Prostate gland (tissue), 2 donors: ENCODE measurements around the gene PTPRA. TPM values are rescaled to one million over a fixed set of nuclear protein-coding genes. Genes with fewer than 3 reads are reported as not detected.
"Not testable (repeated sequence)": the region's sequence is repeated elsewhere in the genome, so short reads cannot be mapped to it uniquely, and the experiment has no call there.

Source experiments
- DNase-seq: peaks from one replicate; pipeline ENCODE4 v3.0.0-alpha.2; 2019; ENCODE audit warnings: low spot score
- H3K27ac ChIP-seq, 2 donors: fragments of 200-600 bp; sonication (generic); 2 replicates each; pipeline ENCODE4 v1.5.1; 2017 to 2019
- H3K27me3 ChIP-seq: fragments of 200-600 bp; sonication (generic); replicated peaks from 2 replicates; pipeline ENCODE4 v1.5.1; 2019; ENCODE audit not compliant: insufficient read depth
- H3K36me3 ChIP-seq, 2 donors: fragments of 200-600 bp; sonication (generic); 1 replicate in 1 of 2; 2 replicates in 1 of 2; pipeline versions ENCODE4 v1.5.1 to v1.8.1; 2017 to 2019
- H3K4me1 ChIP-seq: fragments of 200-600 bp; sonication (generic); replicated peaks from 2 replicates; pipeline ENCODE4 v1.5.1; 2019
- H3K4me3 ChIP-seq, 2 donors: fragments of 200-600 bp; sonication (generic); 2 replicates each; pipeline ENCODE4 v1.5.1; 2017 to 2019
- H3K9me3 ChIP-seq: fragments of 200-600 bp; sonication (generic); 2 replicates; pipeline ENCODE4 v1.5.1; 2017
- POLR2A ChIP-seq: fragments of 450-650 bp; IDR thresholded peaks from one replicate; pipeline ENCODE4 v1.6.1; 2016; ENCODE audit warnings: antibody characterized with exemption, mild to moderate bottlenecking
- POLR2AphosphoS5 ChIP-seq: sonication (generic); formaldehyde crosslinking; IDR thresholded peaks from one replicate; pipeline ENCODE4 v1.6.1; 2017; ENCODE audit warnings: antibody characterized with exemption
- WGBS: methylation state at CpG from one replicate; pipeline ENCODE4 v1.1.5; 2018; 5-methylcytosine and 5-hydroxymethylcytosine counted together
- intact Hi-C: fragments of 100-400 bp; cut with DNase I; formaldehyde crosslinking; loops from one replicate; pipeline ENCODE4 v1.14.2; 2022
- total RNA-seq, 2 donors: library from RNA; depleted of rRNA; stranded (reverse); fragments of >200 nt; gene quantifications; one replicate each; pipeline ENCODE4 v1.1.0, GENCODE V29; 2016
- TF ChIP-seq, protein P1 (sequence below), 4 experiments: fragments of 200-600 bp in 2 of 4; fragments of 450-650 bp in 2 of 4; sonication (generic) in 2 of 4; IDR thresholded peaks; 1 replicate in 3 of 4; 2 replicates in 1 of 4; pipeline ENCODE4 v1.5.1; 2016 to 2019; ENCODE audit warnings: antibody characterized with exemption in 4 of 4, mild to moderate bottlenecking in 2 of 4, moderate library complexity in 2 of 4

The PTPRA gene
- total RNA-seq, 2 donors from 2014 or later: 57.7 to 83.6 TPM

DNA sequence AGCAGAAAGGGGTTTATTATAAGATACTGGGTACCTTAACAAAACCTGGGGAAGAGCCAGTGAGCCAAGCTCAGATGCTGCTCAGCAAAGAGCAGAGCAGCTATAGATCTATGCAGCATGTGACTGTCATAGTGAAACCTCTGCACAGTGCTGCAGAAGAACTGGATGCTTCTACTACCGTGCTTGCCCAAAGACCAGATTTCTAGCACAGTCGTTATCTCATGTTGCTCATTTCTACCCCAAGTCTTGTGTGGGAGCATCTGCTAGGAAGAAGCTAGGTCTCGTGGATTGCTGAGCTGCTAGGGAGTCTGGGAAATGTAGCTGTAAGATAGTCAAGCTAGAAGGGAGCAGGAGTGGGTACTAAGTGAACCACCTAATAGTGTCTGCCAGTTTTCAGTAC lies 138.5 kb downstream of the PTPRA start:
- H3K9me3 ChIP-seq: no peaks in the 10 kb centered on the region
- TF ChIP-seq, protein P1, sequence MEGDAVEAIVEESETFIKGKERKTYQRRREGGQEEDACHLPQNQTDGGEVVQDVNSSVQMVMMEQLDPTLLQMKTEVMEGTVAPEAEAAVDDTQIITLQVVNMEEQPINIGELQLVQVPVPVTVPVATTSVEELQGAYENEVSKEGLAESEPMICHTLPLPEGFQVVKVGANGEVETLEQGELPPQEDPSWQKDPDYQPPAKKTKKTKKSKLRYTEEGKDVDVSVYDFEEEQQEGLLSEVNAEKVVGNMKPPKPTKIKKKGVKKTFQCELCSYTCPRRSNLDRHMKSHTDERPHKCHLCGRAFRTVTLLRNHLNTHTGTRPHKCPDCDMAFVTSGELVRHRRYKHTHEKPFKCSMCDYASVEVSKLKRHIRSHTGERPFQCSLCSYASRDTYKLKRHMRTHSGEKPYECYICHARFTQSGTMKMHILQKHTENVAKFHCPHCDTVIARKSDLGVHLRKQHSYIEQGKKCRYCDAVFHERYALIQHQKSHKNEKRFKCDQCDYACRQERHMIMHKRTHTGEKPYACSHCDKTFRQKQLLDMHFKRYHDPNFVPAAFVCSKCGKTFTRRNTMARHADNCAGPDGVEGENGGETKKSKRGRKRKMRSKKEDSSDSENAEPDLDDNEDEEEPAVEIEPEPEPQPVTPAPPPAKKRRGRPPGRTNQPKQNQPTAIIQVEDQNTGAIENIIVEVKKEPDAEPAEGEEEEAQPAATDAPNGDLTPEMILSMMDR (IDR thresholded peaks at IDR 0.05): no peak
- no peak for TF ChIP-seq POLR2A
- TF ChIP-seq POLR2AphosphoS5: no peak
- intact Hi-C loops: no loop called here
- no peaks in the 10 kb centered on the region for H3K27me3 ChIP-seq
- H3K4me1 ChIP-seq: no peaks in the 10 kb centered on the region
- no peak overlapping the region for H3K4me3 ChIP-seq
- no peak for DNase-seq
- H3K36me3 ChIP-seq: no peaks in the 10 kb centered on the region
- no peak overlapping the region for H3K27ac ChIP-seq
- whole genome bisulfite sequencing: 90% methylated on average over 3 of the region's 3 CpGs

DNA sequence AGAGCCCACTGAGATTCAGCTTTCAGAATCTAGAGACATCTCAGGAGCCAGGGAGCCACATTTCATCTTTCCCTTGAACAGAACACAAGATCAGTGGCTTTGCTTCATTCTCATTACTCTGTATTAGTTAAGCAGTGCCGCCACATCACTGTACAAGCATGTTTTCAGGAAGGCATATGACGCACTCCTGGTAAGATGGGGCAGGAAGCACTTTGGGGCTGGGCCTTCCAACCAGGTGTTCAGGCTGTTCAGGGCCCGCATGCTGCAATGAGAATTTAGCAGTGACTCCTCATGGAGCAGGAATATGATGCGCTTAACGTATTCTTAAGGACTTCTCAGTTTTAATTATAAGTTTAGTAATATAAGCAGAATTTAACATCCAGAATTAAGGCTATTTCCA lies 140.5 kb downstream of the PTPRA start:
- no peaks in the 10 kb centered on the region for H3K4me1 ChIP-seq
- intact Hi-C loops: no loop called here
- no peak for DNase-seq
- no peaks in the 10 kb centered on the region for H3K27me3 ChIP-seq
- TF ChIP-seq POLR2AphosphoS5 (no peak), POLR2A (no peak)
- TF ChIP-seq, protein P1 (IDR thresholded peaks at IDR 0.05): no peak
- H3K9me3 ChIP-seq: no peaks in the 10 kb centered on the region
- H3K36me3 ChIP-seq: no peaks in the 10 kb centered on the region
- H3K4me3 ChIP-seq: no peak overlapping the region
- over 99% methylated on average over 5 of the region's 5 CpGs for WGBS
- no peak overlapping the region for H3K27ac ChIP-seq

DNA sequence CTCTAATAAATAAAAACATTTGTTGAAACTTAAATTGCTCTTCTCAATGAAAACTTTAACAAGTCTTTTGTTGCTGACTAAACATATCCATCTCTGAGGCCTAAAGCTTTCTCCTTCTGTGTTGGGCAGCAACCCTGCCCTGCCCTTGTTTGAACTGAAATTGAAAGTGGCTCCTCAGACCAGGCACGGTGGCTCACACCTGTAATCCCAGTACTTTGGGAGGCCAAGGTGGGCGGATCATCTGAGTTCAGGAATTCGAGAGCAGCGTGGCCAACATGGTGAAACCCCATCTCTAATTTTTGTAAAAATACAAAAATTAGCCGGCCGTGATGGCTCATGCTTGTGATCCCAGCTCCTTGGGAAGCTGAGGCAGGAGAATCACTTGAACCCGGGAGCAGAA lies 140.9 kb downstream of the PTPRA start:
- TF ChIP-seq POLR2A (no peak), POLR2AphosphoS5 (no peak)
- TF ChIP-seq, protein P1 (IDR thresholded peaks at IDR 0.05): no peak
- Histone ChIP-seq H3K9me3 (no peaks in the 10 kb centered on the region), H3K4me3 (no peak overlapping the region), H3K4me1 (no peaks in the 10 kb centered on the region), H3K27ac (no peak overlapping the region), H3K36me3 (no peaks in the 10 kb centered on the region), H3K27me3 (no peaks in the 10 kb centered on the region)
- WGBS: 94% methylated on average over 7 of the region's 7 CpGs
- no peak for DNase-seq
- intact Hi-C loops: no loop called here

DNA sequence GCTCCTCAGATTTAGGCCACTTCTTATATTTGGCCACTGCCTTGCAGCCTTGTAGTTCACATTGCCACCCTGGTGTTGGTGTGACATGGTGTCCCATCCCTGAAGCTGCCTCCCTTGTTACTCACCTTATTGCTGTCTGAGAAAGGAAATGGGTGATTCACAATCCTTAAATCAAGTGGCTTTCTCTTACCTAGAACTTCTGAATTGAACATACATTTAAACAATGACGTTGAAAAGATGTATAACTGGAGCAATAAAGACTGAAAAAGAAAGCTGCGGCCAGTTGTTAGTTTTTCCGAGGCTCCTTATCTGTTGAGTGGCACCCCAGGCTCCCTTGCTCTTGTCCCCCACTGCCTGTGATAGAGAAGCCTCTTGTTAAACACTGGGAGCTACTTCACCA lies 141.4 kb downstream of the PTPRA start:
- H3K4me1 ChIP-seq: no peaks in the 10 kb centered on the region
- H3K4me3 ChIP-seq: no peak overlapping the region
- H3K27me3 ChIP-seq: no peaks in the 10 kb centered on the region
- 94% methylated on average over 3 of the region's 3 CpGs for WGBS
- DNase-seq: no peak
- TF ChIP-seq POLR2A (no peak), POLR2AphosphoS5 (no peak)
- TF ChIP-seq, protein P1 (IDR thresholded peaks at IDR 0.05): no peak
- H3K27ac ChIP-seq: no peak overlapping the region
- H3K36me3 ChIP-seq: no peaks in the 10 kb centered on the region
- intact Hi-C loops: no loop called here
- H3K9me3 ChIP-seq: no peaks in the 10 kb centered on the region

DNA sequence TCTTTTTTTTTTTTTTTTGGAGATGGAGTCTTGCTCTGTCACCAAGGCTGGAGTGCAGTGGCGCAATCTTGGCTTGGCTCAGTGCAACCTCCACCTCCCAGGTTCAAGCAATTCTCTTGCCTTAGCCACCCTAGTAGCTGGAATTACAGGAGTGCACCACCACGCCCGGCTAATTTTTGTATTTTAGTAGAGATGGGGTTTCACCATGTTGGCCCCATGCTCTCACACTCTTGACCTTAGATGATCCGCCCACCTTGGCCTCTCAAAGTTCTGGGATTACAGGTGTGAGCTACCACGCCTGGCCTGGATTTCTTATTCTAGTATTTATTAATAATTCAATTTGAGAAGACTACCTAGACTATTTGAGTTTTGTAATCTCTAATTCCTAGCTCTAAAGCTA lies 142.0 kb downstream of the PTPRA start:
- H3K36me3 ChIP-seq, DNase-seq, intact Hi-C loops, H3K27me3 ChIP-seq, H3K4me3 ChIP-seq, H3K9me3 ChIP-seq, H3K4me1 ChIP-seq, H3K27ac ChIP-seq: not testable (repeated sequence)
- 96% methylated on average over 5 of the region's 5 CpGs for WGBS
